ENCODE results near the gene KLRB1. TPM values are rescaled to one million over a fixed set of nuclear protein-coding genes. Genes with fewer than 3 reads are reported as not detected.
A peak's percentile ranks its signal among the peaks of the same experiment; 100 is the strongest.
"Not testable (repeated sequence)": the region's sequence is repeated elsewhere in the genome, so short reads cannot be mapped to it uniquely, and the experiment has no call there.

Gene KLRB1
- total RNA-seq (2014; rRNA removed; shearing (Covaris generic)) = not detected in 2 replicates

DNA sequence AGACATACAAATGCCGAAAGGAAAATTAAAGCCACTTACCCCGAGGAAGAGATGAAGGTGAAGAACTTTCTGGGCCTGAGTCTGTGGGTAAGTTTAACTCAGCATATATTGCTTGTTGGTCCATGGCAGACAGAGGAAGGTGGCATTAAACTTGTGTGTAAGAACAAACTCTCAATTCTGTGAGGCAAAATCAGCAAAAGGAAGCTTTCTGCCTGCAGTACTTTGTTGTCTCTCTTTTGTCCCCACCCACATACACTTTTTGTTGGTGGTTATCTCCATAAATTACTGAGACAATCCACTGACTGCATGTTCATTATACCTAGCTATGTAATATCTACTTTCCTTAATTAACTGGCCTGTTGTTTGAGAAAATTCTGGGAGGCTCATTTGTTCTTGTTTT lies at the start of gene KLRB1:
Gene KLRB1 (minus strand): TSS at position 201 of the 400 bp plus-strand sequence. CDS start 77 bp downstream, at position 124.
- DNase-seq (ENCODE audit: low spot score) = no peak

DNA sequence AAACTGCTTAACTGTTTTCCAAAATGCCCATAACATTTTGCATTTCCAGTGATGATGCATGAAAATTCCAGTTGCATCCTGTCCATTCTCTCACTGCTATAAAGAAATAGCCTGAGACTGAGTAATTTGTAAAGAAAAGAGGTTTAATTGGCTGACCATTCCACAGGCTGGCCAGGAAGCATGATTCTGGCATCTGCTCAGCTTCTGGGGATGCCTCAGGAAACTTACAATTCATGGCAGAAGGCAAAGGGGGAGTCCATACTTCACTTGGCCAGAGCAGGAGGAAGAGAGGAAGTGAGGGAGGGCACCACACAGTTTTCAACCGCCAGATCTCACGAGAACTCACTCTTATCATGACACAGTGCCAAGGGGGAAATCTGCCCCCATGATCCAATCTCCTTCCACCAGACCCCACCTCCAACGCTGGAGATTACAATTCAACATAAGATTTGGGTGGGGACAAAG lies 43.6 kb upstream of the KLRB1 start:
- no peak for DNase-seq (ENCODE audit: low spot score)

DNA sequence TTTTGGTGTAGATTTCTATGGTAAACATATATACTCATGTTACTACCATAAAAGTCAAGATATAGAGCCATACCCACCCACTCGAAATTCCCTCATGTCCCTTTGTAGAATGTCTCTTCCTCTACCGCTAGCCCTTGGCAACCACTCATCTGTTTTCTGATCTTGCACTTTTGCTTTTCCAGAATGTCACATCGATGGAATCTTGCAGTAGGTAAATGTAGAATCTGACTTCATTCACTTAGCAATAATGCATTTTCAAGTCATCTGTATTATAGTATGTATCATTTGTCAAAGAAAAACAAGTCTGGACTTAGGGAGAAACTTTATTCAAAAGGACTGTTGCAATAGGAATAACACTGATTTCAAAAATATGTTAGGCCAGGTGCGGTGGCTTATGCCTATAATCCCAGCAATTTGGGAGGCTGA lies 42.4 kb upstream of the KLRB1 start:
- no peak for DNase-seq (ENCODE audit: low spot score)

DNA sequence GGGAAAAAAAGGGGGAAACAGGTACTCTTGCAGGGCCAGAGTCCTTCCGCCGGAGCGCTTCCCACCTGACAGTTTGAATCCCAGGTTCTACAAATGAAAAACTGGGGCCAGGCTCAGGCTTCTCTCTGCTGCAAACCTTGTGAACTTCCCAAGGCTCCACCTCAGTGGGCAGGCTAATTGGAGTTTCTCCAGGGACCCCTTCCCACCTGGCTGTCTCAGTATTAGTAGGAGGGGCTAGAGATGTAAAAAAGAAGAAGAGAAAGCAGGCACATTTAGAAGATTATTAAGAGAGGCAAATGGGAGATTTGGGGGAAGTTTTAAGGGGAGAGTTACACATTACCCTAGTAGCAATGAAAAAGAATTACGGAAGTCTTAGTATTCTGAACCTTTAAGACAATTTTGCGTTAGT lies 41.8 kb upstream of the KLRB1 start:
- no peak for DNase-seq (ENCODE audit: low spot score)

DNA sequence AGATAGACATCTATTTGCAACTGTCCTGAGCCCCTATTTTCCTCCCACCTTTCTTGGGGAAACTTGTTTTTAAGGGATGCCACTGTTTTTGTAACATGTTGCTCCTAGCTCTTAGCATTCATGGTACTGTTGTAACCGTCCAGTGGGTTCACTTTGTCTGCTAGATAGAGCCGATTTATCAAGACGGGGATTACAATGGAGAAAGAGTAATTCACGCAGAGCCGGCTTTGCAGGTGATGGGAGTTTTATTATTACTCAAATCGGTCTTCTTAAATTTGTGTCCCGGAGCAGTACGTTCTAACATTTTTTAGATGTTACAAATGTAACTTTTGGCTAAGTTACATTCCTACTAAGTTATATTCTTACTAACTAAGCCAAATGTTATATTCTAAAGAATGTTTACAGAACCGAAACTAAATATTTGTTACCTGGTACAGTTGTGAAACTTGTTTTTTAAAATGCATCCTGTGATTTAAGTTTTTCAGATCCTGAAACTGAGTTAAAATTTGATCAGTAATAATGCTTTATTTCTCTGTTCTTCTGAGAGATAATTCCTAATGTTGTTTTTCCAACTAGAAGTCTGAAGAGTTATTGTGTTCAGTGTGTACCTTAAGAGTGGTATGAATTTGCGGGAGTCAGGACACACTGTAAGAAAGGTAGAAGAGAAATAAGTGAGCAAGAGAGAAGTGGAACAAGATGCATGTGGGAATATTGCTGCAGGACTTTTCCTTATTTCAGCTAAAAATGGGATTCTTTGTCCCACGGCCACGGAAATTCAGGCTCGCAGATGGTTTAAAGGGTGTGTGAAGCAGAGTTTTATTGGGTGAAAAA lies 41.2 kb upstream of the KLRB1 start:
- DNase-seq (ENCODE audit: low spot score) = no peak

DNA sequence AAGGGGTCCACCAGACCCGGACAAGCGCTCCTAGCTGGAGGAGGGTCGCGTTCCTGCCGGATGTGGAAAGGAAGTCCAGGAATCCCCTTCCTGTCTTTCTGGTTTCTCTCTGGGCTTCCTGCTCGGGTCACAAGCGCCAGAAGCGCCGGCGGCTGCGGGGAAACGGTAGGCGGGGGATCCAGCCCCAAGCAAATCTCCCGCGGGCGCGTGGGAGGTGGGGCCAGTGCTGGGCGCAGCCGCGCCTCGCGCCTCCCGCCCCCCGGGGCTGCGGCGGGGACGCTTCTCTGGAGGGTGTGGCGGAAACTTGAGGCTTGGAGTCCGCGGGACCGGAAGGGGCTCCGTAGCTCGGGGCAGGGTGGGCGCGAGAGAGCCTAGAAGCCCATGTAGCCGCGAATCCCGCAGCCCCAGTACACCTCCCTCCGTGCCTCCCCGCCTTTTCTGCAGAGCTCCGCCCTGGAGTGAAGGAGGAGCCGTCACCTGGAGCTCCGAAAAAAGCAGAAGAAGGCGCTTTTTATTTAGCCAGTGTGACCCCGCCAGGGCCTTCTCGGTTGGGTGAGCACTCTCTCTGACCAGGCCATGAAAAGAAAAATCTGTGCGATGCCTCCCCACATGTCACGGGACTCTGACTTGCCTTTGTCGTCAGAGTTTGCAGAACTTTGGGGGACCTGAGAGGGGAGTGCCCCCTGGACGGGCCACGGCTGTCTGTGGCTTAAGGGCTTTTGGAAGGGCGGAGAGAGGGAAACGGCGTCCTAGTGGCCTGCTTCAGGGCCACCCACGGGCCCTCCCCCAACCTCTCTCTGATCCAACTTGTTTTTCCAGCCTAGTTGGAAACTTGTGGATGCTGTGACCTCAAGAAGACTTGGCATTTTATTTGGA lies 40.3 kb upstream of the KLRB1 start:
- DNase-seq (ENCODE audit: low spot score) = peak; percentile 63

DNA sequence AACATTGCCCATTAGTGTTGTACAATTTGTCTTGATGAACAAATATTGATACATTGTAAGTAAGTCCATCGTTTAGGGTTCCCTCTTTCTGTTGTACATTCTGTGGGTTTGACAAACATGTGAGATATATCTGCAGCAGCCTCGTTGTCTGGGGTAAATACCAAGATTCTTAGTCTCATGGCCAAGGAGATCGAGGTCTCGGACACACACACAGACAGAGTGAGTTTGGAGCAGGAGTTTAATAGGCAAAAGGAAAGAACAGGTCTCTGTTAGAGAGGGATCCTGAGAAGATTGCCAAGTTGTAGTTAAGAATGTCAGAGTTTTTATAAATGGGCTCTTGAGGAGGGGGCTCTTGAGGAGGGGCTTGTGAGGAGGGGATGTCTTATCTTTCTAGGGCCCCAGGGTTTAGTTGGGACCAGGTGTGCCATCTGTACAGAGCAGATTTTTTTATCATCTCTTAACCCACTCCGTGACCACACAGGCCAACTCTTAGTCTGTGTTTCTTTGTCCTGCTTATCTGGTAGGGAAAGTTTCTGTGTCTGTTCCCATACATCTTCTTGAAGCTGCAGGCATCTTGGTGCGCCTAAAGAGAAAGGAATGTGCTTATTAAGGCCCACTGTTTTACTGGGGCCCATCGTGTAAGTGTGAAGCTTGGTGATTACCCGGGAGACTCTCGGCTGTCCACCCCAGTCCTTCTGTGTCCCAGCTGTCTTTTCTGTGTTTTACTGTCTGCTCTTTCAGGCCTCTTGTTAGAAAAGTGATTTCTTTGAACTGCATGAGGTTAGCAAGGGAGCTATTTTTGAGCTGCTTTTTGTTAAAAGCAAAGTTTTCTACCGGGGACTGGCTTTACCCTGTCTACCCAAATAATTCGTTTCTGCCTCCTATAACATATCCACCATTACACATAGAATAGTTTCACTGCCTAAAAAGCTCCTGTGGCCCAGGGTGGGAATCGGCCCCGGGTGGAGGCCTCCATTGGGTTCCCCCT lies 39.4 kb upstream of the KLRB1 start:
- DNase-seq (ENCODE audit: low spot score) = no peak

DNA sequence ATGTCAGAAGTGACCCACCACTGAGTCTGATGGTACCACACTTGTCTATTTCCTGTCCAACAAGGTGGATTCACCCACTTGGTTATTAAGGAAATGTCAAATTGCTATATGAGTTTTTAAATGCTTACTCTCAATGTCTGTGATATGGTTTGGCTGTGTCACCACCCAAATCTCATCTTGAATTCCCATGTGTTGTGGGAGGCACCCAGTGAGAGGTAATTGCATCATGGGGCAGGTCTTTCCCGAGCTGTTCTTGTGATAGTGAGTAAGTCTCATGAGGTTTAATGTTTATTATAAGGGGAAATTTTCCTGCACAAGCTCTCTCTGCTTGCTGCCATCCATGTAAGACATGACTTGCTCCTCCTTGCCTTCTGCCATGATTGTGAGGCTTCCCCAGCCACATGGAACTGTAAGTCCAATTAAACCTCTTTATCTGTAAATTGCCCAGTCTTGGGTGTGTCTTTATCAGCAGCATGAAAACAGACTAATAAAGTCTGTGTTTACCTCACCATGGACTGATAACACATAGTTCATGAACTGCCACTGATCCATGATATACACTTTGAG lies 37.4 kb upstream of the KLRB1 start:
- DNase-seq (ENCODE audit: low spot score) = not testable (repeated sequence)

DNA sequence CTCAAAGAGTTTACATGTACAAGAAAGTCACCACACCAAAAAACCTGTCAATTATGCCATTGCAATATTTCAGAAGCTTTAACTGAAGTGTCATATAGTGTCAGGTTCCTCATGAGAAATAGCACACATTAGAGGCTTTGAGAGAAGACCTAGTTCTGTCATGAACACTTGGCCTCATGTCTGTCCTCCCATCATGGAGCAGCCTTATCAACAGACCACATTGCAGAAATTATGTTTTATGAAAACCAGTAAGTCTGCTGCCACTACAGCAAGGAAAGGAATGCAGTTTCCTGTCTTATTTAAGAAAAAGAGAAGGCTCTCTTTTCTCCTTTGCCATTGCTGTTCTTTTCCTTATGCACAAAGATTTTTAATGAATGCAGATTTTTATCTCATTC lies 35.5 kb upstream of the KLRB1 start:
- DNase-seq (ENCODE audit: low spot score) = no peak

DNA sequence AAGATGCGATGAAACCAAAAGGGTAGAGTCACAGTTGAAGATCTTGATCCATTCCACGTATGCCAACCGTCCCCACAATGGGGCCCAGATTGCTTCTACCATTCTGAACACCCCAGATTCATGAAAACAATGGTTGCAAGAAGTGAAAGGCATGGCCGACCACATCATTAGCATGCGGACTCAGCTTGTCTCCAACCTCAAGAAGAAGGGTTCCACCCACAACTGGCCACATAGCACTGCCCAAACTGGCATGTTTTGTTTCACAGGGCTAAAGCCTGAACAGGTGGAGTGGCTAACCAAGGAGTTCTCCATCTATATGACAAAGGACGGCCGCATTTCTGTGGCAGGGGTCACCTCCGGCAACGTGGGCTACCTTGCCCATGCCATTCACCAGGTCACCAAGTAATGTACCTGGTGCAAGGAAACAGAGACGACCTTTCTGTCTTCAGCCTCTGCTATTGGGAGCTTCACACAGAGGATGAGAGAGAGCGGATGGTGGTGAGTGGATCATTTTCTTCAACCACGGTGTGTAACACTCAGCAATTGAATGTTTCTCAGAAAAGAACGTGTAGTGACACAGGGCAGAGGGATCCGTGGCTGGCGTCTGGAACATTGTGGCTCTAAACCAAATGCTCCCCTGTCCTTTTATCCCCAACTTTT lies 35.0 kb upstream of the KLRB1 start:
- DNase-seq (ENCODE audit: low spot score) = no peak

DNA sequence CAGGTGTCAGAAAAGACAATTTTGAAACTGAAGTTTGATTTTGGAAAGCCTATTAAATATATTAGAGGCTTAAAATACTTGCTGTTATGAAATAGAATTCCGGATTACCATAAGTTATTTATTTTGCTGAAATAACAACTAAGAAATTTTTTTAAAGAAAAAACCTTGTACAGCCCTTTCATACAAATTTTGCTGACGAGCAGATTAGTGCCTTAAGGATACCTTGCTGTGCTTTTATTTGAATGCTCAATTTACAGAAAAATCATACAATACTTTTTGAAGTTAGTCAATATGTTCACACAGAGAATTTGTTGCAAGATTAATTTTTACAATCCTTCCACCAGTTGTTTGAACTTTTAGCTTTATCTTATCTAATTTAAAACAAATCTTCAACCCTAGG lies 32.3 kb upstream of the KLRB1 start:
- no peak for DNase-seq (ENCODE audit: low spot score)

DNA sequence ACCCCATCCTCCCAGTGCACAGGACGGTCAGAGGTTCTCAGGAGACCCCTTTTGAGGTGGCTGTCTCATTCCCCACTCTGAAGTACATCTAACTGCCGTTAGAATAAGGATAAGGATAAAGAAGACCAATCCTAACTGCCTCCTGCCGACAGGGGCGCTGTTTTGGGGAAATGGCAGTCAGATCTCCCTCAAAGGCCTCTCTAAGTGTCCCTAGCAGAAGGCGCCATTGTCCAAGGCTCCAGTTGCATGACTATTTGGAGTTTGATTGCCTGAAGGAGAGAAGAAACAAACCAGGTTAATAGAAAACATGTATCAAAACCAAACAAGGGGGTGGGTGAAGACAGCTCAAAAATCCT lies 29.1 kb upstream of the KLRB1 start:
- DNase-seq (ENCODE audit: low spot score) = no peak

DNA sequence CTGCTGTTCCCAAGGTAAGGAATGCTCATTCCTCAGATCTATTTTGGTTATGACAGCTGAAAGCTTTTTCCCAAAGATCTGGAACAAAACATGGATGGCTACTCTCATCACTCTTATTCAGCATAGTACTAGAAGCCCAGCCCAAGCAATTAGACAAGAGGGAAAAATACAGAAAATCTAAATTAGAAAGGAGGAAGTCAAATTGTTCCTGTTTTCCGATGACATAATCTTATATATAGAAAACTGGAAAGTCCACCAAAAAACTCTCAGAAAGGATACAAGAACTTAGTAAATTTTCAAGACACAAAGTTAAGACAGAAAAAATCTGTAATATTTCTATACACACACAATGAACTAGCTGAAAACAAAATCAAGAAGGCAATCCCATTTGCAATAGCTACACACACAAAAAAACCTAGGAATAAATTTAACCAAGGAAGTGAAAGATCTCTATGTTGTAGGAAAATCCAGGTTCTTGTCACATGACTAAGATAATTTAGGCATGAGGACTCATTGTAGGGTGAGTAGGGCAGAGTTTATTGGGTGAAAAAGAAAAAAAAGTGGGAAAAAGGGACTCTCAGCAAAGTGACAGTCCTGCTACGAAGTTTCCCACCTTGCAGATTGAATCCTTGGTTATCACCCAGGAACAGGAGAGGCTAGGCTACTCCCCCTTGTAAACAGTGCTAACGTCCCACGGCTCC lies 28.6 kb upstream of the KLRB1 start:
- DNase-seq (ENCODE audit: low spot score) = no peak

DNA sequence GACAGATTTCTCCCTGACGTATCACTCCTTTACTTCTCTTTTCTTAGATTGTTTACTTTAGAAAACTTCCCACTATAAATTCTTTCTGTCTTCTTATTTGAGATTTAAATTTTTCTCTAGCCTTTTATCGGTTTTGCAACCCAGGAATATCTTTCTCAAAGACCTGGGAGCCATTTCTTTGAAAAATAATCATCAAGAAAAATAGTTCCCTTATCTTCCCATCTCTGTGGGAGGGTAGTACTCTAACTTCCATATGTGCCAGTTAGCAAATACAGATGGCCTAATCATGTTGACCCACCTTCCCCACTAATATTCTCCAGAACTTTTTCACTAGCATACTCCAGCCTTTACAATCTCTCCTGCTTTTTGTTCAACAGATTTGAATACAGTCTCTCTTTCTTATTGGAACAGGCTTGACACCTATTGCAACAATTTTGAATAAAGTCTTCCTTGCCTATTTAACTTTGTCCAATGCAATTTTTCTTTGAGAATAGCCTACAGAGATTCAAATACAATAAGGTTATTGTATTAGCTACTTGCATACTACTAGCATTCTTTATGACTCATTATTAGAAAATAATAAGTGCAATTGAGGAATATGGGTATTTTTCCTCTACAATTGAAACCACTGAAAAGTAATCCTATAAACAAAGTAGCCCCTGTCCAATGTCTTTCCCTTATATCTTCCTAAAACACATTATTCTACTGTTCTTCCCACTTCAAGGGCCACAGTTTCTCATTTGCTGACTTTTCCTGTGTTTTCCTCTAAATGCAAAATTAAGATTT lies 27.4 kb upstream of the KLRB1 start:
- no peak for DNase-seq (ENCODE audit: low spot score)

DNA sequence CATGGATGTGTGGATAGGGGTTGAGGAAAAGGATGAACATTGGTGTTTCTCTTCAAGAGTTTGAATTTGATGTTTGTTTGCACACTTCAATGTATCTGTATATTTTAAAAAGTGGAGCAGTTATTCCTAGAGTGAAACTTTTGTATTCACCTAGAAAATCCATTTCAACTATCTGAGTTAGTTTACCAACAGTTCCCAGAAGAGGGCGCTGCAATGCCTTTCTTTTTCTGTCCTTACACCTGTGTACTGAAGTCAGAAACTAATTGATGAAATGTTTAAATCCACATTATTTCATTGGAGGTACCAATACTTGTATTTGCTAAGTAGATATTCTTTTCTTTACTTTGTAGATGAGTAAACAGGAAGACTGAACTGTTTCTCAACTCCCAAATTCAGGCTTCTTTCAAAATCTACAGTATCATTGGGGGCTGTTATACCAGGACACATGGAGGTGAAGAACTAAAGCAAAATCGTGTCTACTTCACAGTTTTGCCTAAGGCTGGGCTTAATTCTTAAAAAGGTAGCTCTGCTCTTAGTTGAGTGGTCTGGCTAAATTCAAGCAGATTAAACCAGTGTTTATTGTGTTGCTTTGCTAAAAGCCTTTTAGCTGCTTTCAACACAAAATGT lies 26.6 kb upstream of the KLRB1 start:
- peak; percentile 77 for DNase-seq (ENCODE audit: low spot score)

DNA sequence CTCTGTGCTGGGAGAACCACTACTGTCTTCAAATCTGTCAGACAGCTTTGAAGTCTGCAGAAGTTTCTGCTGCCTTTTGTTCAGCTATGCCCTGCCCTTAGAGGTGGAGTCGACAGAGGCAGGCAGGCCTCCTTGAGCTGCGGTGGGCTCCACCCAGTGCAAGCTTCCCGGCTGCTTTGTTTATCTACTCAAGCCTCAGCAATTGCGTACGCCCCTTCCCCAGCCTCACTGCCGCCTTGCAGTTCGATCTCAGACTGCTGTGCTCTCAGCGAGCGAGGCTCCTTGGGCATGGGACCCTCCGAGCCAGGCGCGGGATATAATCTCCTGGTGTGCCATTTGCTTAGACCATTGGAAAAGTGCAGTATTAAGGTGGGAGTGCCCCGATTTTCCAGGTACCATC lies 25.1 kb upstream of the KLRB1 start:
- DNase-seq (ENCODE audit: low spot score) = no peak

DNA sequence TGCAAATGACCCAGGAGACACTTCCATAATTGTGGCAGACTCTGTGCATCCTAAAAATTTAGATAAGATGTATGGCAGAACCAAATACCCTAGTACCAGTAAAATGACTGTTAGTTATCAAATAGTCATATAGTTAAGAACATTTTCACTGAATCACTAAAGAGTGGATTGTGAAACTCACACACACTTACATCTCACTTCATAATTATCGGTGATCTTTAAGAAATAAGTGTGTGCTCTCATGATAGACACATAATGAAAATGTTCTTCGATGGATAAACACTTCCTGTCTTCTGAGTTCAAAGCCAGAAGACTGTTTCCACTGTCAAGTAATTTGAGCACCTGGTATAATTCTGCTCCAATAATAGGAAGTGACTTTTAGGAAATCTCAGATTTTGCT lies 19.1 kb upstream of the KLRB1 start:
- no peak for DNase-seq (ENCODE audit: low spot score)

DNA sequence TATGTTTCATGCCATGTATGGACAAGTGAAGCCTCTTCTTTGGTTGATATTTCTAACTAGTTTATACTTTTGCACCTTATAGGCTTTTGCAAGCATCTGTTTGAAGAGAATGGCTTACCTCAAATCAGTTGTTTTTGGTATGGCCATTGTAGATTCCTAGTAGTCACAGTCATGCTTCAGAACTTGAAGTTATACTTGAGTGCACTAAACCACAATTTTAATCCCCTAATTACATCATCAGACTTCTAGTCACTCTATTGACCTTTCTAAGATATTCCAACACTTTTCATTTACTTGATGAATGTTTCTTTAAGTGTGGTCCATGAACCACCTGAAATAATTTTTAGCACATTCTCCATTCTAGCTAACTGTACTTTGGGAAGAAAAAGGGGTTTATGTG lies 18.6 kb upstream of the KLRB1 start:
- no peak for DNase-seq (ENCODE audit: low spot score)

DNA sequence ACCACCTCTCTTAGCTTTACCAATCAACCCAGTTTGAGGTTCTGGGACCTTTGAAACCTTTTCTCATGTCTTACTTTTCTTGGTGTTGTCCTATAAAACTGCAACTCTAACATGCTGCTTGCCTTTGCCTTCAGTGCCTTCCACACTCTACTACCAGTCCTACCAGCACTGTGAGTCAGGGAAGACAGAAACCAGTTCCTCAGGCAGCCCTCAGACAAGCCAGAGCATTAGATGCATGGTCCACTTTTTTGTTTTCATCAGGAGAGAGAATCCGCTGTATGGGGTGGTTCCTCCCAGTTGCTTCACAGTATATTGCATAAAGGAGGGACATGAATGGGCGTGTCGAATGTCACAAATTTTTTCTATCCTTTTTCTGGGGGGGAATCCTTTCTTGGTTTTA lies 17.3 kb upstream of the KLRB1 start:
- DNase-seq (ENCODE audit: low spot score) = no peak
